Measurements from ENCODE around the gene TPTE2.

The TPTE2 gene

DNA sequence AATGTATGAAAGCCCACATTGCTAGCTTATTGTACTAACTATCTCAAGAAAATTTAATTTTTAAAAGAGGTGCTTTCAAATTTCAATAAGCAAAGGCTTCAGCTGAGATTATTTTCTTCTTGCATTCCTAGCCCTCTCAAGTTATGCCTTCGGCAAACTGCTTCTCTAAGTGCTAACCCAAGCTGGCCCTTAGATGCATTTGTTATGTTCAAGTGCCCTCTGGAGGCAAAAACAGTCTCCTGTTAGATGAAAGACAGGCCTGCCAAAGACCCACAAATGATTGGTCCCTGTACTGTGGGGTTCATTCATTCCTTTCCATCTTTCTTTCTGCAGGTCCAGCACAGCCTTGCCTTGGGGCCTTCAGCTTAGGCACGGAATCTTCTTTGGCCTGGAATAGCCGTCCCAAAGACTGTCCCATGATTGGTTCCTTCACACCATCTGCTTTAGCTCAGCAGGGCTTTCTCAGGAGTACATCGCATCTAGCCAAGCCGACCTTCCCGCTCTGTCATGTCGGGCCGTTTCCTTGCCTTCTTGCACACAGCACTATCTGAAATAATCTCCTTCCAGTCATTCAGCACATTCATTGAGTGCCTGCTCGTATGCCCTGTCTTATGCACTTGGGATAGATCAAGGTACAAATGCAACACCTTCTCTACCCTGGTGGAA is 26.4 kb upstream of the TPTE2 start:
- TF ChIP-seq, protein P1, sequence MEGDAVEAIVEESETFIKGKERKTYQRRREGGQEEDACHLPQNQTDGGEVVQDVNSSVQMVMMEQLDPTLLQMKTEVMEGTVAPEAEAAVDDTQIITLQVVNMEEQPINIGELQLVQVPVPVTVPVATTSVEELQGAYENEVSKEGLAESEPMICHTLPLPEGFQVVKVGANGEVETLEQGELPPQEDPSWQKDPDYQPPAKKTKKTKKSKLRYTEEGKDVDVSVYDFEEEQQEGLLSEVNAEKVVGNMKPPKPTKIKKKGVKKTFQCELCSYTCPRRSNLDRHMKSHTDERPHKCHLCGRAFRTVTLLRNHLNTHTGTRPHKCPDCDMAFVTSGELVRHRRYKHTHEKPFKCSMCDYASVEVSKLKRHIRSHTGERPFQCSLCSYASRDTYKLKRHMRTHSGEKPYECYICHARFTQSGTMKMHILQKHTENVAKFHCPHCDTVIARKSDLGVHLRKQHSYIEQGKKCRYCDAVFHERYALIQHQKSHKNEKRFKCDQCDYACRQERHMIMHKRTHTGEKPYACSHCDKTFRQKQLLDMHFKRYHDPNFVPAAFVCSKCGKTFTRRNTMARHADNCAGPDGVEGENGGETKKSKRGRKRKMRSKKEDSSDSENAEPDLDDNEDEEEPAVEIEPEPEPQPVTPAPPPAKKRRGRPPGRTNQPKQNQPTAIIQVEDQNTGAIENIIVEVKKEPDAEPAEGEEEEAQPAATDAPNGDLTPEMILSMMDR (IDR thresholded peaks at IDR 0.05; ENCODE audit: low read depth, low read length) = peak; percentile 50
- H3K4me3 ChIP-seq (ENCODE audit: low read depth, low read length) = no peak overlapping the region

DNA sequence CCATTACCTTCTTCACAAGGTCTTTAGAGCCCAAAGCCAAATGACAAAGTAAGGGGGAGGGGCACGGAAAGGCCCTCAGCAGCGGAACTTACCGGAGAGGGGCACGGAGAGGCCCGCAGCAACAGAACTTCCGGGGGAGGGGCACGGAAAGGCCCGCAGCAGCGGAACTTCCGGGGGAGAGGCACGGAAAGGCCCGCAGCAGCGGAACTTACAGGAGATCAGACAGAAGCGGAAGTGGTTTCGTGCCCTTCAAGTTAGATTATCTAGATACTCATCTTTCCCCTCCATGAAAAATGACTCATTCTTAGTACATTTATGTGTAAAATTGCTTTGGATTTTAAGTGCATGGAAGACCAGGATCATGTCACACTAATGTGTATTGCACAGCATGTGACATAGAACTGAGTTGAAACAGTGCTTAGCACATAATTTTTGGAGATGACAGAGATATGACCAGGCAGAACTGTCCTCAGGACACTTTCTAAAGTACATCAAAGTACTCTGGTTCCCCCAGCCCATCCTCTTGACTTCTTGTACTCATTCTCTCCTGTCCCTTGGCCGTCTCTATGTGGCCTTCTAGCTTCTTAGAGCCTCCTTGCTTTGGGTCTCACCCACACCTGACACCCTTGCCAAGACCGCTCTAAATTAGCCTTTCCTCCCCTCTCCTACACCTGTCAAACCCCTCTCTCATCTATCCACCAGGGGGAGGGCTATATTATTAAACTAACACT is 25.7 kb upstream of the TPTE2 start:
- TF ChIP-seq, protein P1 (IDR thresholded peaks at IDR 0.05; ENCODE audit: low read depth, low read length) = no peak

DNA sequence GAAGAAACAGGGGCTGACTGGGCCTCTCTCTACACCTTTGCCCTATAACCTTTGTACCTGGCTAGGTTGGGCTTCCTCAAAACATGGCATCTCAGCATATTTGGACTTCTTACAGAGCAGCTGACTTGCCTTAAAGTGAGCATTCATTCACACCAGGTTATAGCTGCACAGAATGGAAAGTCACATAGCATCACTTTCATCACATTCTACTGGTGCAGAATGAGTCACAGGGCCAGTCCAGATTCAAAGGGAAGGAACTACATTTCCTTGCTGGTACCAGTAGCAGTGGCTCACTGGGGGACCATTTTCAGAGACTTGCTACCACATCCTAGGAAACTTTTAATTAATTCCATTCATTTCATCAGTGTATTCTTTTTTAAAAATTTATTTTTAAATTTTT is 20.3 kb upstream of the TPTE2 start:
- TF ChIP-seq, protein P1 (IDR thresholded peaks at IDR 0.05; ENCODE audit: low read depth, low read length) = no peak
- H3K4me3 ChIP-seq (ENCODE audit: low read depth, low read length) = no peak overlapping the region

More for the DNA sequence above, 25.7 kb upstream of the TPTE2 start:
- H3K4me3 ChIP-seq (ENCODE audit: low read depth, low read length) = no peak overlapping the region

DNA sequence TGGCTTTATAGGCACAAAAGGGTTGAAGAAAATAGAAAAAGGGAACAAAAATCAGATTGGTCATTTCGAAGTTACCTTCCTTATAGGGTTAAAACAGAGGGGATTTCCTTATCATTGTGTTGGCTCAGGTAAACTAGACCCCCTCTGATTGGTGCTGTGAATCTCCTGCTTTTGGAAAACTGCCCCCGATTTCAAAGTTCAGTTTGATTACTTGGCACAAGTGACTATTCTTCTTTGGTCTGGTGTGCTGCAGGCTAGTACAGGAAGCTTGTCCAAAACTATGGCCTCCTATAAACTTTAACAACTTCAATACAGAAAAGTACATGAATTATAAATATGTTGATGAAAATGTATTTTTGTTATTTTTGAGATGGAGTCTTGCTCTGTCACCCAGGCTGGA is 13.9 kb upstream of the TPTE2 start:
- TF ChIP-seq, protein P1 (IDR thresholded peaks at IDR 0.05; ENCODE audit: low read depth, low read length) = no peak
- H3K4me3 ChIP-seq (ENCODE audit: low read depth, low read length) = no peak overlapping the region

DNA sequence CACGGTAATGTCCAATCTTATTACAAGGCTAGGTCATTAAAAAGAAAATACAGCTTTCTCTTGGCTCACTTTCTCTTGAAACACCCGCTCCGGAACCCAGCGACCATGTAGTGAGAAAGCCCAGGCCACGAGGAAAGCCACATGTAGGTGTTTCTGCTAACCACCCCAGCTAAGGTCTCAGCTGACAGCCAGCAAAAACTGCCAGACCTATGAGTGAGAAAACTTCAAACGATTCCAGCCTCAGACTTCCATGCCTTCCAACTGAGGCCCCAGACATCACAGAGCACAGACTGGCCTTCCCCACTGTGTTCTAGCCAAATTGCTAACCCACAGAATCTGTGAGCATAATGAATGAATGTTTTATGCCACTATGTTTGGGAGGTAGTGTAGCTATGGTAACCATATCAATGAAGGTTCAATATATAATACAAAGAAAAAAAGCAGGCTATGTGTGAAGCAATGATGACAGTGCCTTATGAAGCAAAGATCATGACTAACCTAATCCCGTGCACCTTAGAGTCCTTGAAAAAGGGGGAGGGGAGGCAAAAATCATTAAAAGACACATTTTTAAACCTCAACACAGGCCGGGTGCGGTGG is 11.9 kb upstream of the TPTE2 start:
- TF ChIP-seq, protein P1 (IDR thresholded peaks at IDR 0.05; ENCODE audit: low read depth, low read length) = no peak
- no peak overlapping the region for H3K4me3 ChIP-seq (ENCODE audit: low read depth, low read length)

DNA sequence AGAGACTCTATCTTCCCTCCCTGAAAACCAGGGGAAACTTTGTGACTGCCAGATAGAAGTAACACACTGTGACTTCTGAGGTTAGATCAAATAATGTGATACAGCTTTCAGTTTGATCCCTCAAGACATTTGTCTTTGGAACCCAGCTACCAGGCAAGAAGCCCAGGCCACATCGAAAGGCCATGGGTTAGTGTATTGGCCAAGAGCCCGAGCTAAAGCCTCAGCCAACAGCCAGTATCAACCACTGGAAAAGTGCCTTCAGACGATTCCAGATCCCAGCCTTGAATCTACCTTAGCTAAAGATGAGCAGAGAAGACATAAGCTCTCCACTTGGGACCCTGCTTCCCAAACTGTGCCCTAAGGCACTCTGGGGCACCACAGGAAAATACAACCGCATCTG is 10.9 kb upstream of the TPTE2 start:
- no peak overlapping the region for H3K4me3 ChIP-seq (ENCODE audit: low read depth, low read length)
- TF ChIP-seq, protein P1 (IDR thresholded peaks at IDR 0.05; ENCODE audit: low read depth, low read length) = no peak

Data from WI38 (cell line).